HEK293T (cell line): ENCODE results near the gene ZBTB11.

Source experiments
- FOXM1 ChIP-seq: fragments of 450-650 bp; IDR thresholded peaks from 2 replicates; pipeline ENCODE4 v1.6.1; 2017; ENCODE audit warnings: mild to moderate bottlenecking, borderline replicate concordance
- SP1 ChIP-seq: fragments of 450-650 bp; IDR thresholded peaks from 2 replicates; pipeline ENCODE4 v1.6.1; 2017
- TARDBP ChIP-seq: fragments of 450-650 bp; IDR thresholded peaks from 2 replicates; pipeline ENCODE4 v1.6.1; 2016

GRCh38 chr3:101677436-101678286, 729 bp upstream of the ZBTB11 start:
- TF ChIP-seq FOXM1, result no peak
- no peak for TF ChIP-seq SP1
- TF ChIP-seq TARDBP, result no peak
